Measurements from ENCODE around the gene ZNF554. TPM values are rescaled to one million over a fixed set of nuclear protein-coding genes. Genes with fewer than 3 reads are reported as not detected.

Gene ZNF554
- total and polyA plus RNA-seq, 2 of the 8 experiments (the other 6 are each of a cell fraction or from before 2014, with no cell fraction given): 1.8 to 5.7 TPM

GRCh38 chr19:2805261-2805900 is 14.3 kb upstream of the ZNF554 start (continued):
- TF ChIP-seq NANOG (IDR thresholded peaks at IDR 0.05; ENCODE audit: insufficient read depth, low read depth, low read length, poor library complexity, severe bottlenecking): no peak
